GM20000 (cell line): ENCODE data around the gene ZNF423.
"Not testable (repeated sequence)": the region's sequence is repeated elsewhere in the genome, so short reads cannot be mapped to it uniquely, and the experiment has no call there.

ENCODE experiments used
- DNase-seq: peaks from one replicate; pipeline ENCODE4 v3.0.0; 2012; ENCODE audit warnings: low spot score
- CTCF ChIP-seq: IDR thresholded peaks from 2 replicates; pipeline ENCODE4 v1.5.1; 2012; ENCODE audit warnings: mild to moderate bottlenecking, control low read depth; ENCODE audit errors: extremely low read depth, missing control alignments

ZNF423 gene

GRCh38 chr16:49510141-49510540, 345.8 kb downstream of the ZNF423 start:
- no peak for DNase-seq
- TF ChIP-seq CTCF = no peak

GRCh38 chr16:49506058-49507013, 349.6 kb downstream of the ZNF423 start:
- DNase-seq = not testable (repeated sequence)

- no peak for TF ChIP-seq CTCF
- no peak for DNase-seq
These were observed 350.4 kb downstream of the ZNF423 start for GRCh38 chr16:49505556-49505955.

- DNase-seq = no peak
These were observed 351.3 kb downstream of the ZNF423 start for GRCh38 chr16:49504626-49505025.

GRCh38 chr16:49504023-49504364, 351.9 kb downstream of the ZNF423 start:
- DNase-seq = no peak
- no peak for TF ChIP-seq CTCF

More at GRCh38 chr16:49504626-49505025, 351.3 kb downstream of the ZNF423 start:
- TF ChIP-seq CTCF = no peak

- no peak for TF ChIP-seq CTCF
- no peak for DNase-seq
These were observed 352.5 kb downstream of the ZNF423 start for GRCh38 chr16:49503256-49504022.

GRCh38 chr16:49502136-49502881, 353.6 kb downstream of the ZNF423 start:
- no peak for DNase-seq
- no peak for TF ChIP-seq CTCF
